ENCODE data around the gene NPTXR.

GRCh38 chr22:38823076-38823475, 20.8 kb downstream of the NPTXR start:
- TF ChIP-seq CTCF (IDR thresholded peaks at IDR 0.05; ENCODE audit: low read length) (no peak), EZH2 (IDR thresholded peaks at IDR 0.05; ENCODE audit: borderline replicate concordance, low read length) (no peak)
